GM18861 (cell line): ENCODE measurements around the gene FBXO15.
A peak's percentile ranks its signal among the peaks of the same experiment; 100 is the strongest.

Experiments used
- ATAC-seq: cut with Tn5 transposase; IDR thresholded peaks from one replicate; pipeline ENCODE4 v1.9.1; 2021; ENCODE audit not compliant: unreplicated experiment

Gene FBXO15

GRCh38 chr18:74116633-74117554 is 30.7 kb downstream of the FBXO15 start:
- no peak for ATAC-seq

- ATAC-seq = no peak
Observed at GRCh38 chr18:74115046-74115445, 32.6 kb downstream of the FBXO15 start.

GRCh38 chr18:74114116-74114515 is 33.5 kb downstream of the FBXO15 start:
- ATAC-seq = no peak

GRCh38 chr18:74113711-74114110 is 33.9 kb downstream of the FBXO15 start:
- no peak for ATAC-seq

GRCh38 chr18:74110976-74111375 is 36.7 kb downstream of the FBXO15 start:
- ATAC-seq = no peak

GRCh38 chr18:74110149-74110548 is 37.5 kb downstream of the FBXO15 start:
- ATAC-seq = no peak

GRCh38 chr18:74108460-74108859 is 39.2 kb downstream of the FBXO15 start:
- ATAC-seq = no peak

- ATAC-seq = no peak
Observed at GRCh38 chr18:74097803-74098202, 49.8 kb downstream of the FBXO15 start.

- no peak for ATAC-seq
Observed at GRCh38 chr18:74092922-74093321, 54.7 kb downstream of the FBXO15 start.

- ATAC-seq = no peak
Observed at GRCh38 chr18:74084184-74084855, 63.3 kb downstream of the FBXO15 start.

- no peak for ATAC-seq
Observed at GRCh38 chr18:74083557-74083952, 64.1 kb downstream of the FBXO15 start.

GRCh38 chr18:74082742-74083556 is 64.7 kb downstream of the FBXO15 start:
- ATAC-seq = no peak

- ATAC-seq = peak; percentile 89
Observed at GRCh38 chr18:74081966-74082741, 65.5 kb downstream of the FBXO15 start.

- ATAC-seq = no peak
Observed at GRCh38 chr18:74078257-74078656, 69.4 kb downstream of the FBXO15 start.

- no peak for ATAC-seq
Observed at GRCh38 chr18:74074668-74075564, 72.7 kb downstream of the FBXO15 start.

- no peak for ATAC-seq
Observed at GRCh38 chr18:74073957-74074667, 73.5 kb downstream of the FBXO15 start.

- no peak for ATAC-seq
Observed at GRCh38 chr18:74069178-74070050, 78.2 kb downstream of the FBXO15 start.

- ATAC-seq = no peak
Observed at GRCh38 chr18:74068296-74068695, 79.3 kb downstream of the FBXO15 start.
